Epithelial cell of proximal tubule (primary cell): ENCODE measurements around the gene OTX2. TPM values are rescaled to one million over a fixed set of nuclear protein-coding genes. Genes with fewer than 3 reads are reported as not detected.

Source experiments
- DNase-seq: peaks from one replicate; pipeline ENCODE4 v3.0.0-alpha.2; 2011; ENCODE audit warnings: low read depth
- H3K4me3 ChIP-seq: 2 replicates; pipeline ENCODE4 v1.5.1; 2011; ENCODE audit warnings: low read depth, mild to moderate bottlenecking, low read length
- CTCF ChIP-seq: conservative IDR thresholded peaks from 2 replicates; pipeline ENCODE4 v1.5.1; 2012; ENCODE audit warnings: low read depth, mild to moderate bottlenecking, low read length
- total RNA-seq: library from RNA; depleted of rRNA; stranded (reverse); fragments of >200 nt; gene quantifications from 2 replicates; pipeline ENCODE4 v1.2.3, GENCODE V29; 2015

The OTX2 gene
- total RNA-seq, 1 donor from 2014 or later = not detected

GRCh38 chr14:56774503-56774902 lies 35.8 kb downstream of the OTX2 start:
- DNase-seq = no peak
- TF ChIP-seq CTCF = no peak
- no peak overlapping the region for H3K4me3 ChIP-seq

GRCh38 chr14:56770512-56770911 lies 39.8 kb downstream of the OTX2 start:
- no peak for TF ChIP-seq CTCF
- no peak overlapping the region for H3K4me3 ChIP-seq
- no peak for DNase-seq

- no peak for DNase-seq
- no peak for TF ChIP-seq CTCF
- H3K4me3 ChIP-seq = no peak overlapping the region
These were observed 49.9 kb downstream of the OTX2 start for GRCh38 chr14:56760164-56760914.

- no peak for TF ChIP-seq CTCF
- no peak for DNase-seq
- H3K4me3 ChIP-seq = no peak overlapping the region
These were observed 50.6 kb downstream of the OTX2 start for GRCh38 chr14:56759633-56760032.

- no peak for DNase-seq
- TF ChIP-seq CTCF = no peak
- H3K4me3 ChIP-seq = no peak overlapping the region
These were observed 51.2 kb downstream of the OTX2 start for GRCh38 chr14:56759094-56759493.

- no peak for TF ChIP-seq CTCF
- DNase-seq = no peak
- H3K4me3 ChIP-seq = no peak overlapping the region
These were observed 55.4 kb downstream of the OTX2 start for GRCh38 chr14:56754921-56755320.

- no peak overlapping the region for H3K4me3 ChIP-seq
- TF ChIP-seq CTCF = no peak
- DNase-seq = no peak
These were observed 56.9 kb downstream of the OTX2 start for GRCh38 chr14:56753396-56753795.
